Measurements from ENCODE around the gene ZPBP. TPM values are rescaled to one million over a fixed set of nuclear protein-coding genes. Genes with fewer than 3 reads are reported as not detected.

Gene ZPBP
- total RNA-seq, 1 donor, result not detected

- H3K4me3 ChIP-seq (ENCODE audit: low read depth, low read length), result no peak overlapping the region
- TF ChIP-seq CTCF (IDR thresholded peaks at IDR 0.05; ENCODE audit: insufficient read depth, low read length), result no peak
- no peak for DNase-seq (ENCODE audit: low read depth)
Observed at GRCh38 chr7:49995681-49996080, 97.4 kb downstream of the ZPBP start.

DNA sequence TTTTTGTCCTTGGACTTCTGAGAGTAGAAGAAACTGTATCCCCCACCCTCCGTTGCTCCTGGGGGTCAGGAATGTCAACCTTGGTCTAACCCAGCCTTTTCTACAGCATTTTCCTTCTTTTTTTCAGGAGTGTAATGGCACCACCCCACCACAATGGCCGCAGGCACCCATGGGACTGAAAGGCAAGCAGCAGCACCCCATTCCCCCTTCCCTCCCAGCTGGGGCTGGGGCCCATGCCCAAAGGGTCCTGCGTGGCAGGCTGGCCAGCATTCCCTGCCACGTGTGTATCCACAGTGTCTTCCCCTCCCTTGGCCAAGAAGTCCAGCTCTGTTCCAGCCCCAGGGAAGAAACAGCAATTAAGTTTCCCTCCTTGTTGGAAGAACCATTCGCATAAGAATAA is 106.9 kb downstream of the ZPBP start:
- no peak for DNase-seq (ENCODE audit: low read depth)
- H3K4me3 ChIP-seq (ENCODE audit: low read depth, low read length), result no peak overlapping the region
- TF ChIP-seq CTCF (IDR thresholded peaks at IDR 0.05; ENCODE audit: insufficient read depth, low read length), result no peak

DNA sequence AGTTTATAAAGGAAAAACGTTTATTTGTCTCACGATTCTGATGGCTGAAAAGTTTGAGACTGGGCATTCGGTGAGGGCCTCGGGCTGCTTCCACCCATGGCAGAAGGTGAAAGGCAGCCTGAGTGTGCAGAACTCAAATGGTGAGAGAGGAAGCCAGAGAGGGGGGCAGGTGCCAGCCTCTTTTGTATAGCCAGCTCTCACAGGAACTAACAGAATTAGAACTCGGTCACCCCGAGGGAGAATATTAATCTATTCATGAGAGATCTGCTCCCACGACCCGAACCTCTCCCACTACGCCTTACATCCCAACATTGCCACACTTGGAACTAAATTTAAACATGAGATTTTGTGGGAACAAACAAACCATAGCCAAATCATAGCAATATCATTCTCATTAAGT is 112.6 kb downstream of the ZPBP start:
- TF ChIP-seq CTCF (IDR thresholded peaks at IDR 0.05; ENCODE audit: insufficient read depth, low read length), result no peak
- no peak overlapping the region for H3K4me3 ChIP-seq (ENCODE audit: low read depth, low read length)
- no peak for DNase-seq (ENCODE audit: low read depth)

DNA sequence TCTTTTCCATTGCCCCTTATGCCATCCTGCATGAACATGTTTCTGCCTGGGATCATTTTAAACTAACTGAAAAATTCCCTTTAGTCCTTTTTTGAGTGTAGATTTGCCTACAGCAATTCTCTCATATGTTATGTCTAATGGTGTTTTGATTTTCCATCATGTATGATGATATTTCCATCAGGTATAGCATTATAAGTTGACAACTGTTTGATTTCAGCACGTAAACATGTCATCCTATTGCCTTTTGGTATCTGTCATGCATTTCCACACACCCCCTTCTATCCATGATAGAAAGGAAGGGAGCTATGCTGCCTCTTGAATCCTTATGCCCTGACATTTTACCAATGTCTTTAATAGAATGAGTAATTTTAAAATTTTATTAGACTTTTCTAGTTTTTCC is 116.8 kb downstream of the ZPBP start:
- H3K4me3 ChIP-seq (ENCODE audit: low read depth, low read length), result no peak overlapping the region
- TF ChIP-seq CTCF (IDR thresholded peaks at IDR 0.05; ENCODE audit: insufficient read depth, low read length), result no peak
- no peak for DNase-seq (ENCODE audit: low read depth)

DNA sequence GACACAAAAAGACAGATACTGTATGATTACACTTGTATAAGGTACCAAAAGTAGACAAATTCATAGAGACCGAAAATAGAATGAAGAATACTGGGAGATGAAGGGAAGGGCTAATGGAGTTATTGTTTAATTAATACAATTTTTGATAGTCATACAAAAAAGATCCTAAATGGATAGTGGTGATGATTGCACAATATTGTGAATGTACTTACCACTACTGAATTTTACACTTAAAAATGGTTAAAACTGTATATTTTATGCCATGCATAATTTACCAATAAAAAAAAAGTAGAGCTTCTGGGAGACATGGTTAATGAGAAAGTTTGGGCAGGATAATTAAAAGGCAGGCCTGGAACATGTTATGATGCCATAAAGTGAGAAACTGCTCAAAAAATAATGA is 119.0 kb downstream of the ZPBP start:
- H3K4me3 ChIP-seq (ENCODE audit: low read depth, low read length), result no peak overlapping the region
- TF ChIP-seq CTCF (IDR thresholded peaks at IDR 0.05; ENCODE audit: insufficient read depth, low read length), result no peak
- no peak for DNase-seq (ENCODE audit: low read depth)

DNA sequence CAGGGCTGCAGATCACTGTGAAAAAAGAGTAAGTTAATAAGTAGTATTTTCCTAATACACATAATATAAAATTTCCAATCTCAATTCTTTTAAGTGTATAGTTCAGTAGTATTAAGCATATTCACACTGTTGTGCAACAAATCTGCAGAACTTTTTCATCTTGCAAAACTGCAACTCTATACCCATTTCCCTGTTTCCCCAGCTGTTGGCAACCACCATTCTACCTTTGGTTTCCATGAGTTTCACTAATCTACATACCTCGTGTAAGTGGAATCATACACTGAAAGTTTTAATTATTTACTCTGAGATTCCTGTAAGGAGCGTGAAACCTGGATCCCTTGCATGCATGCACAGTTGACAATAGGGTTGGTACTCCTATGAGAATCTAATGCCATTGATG is 155.4 kb downstream of the ZPBP start:
- TF ChIP-seq CTCF (IDR thresholded peaks at IDR 0.05; ENCODE audit: insufficient read depth, low read length), result no peak
- DNase-seq (ENCODE audit: low read depth), result no peak
- no peak overlapping the region for H3K4me3 ChIP-seq (ENCODE audit: low read depth, low read length)

DNA sequence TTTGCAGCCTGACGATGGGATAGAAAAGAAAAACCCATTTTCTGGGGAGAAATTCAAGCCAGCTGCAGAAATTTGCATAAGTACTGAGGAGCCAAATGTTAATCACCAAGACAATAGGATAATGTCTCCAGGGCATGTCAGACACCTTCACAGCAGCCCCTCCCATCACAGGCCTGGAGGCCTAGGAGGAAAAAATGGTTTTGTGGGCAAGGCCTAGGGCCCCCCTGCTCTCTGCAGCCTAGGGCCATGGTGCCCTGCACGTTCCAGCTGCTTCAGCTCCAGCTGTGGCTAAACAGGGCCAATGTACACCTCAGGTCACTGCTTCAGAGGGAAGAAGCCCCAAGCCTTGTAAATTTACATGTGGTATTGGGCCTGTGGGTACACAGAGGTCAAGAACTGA is 161.4 kb downstream of the ZPBP start:
- no peak for DNase-seq (ENCODE audit: low read depth)
- no peak overlapping the region for H3K4me3 ChIP-seq (ENCODE audit: low read depth, low read length)
- no peak for TF ChIP-seq CTCF (IDR thresholded peaks at IDR 0.05; ENCODE audit: insufficient read depth, low read length)
